H1 (cell line): ENCODE measurements around the gene SATB2. TPM values are rescaled to one million over a fixed set of nuclear protein-coding genes. Genes with fewer than 3 reads are reported as not detected.

Experiments used
- CTCF ChIA-PET: fragments of 300-600 bp; sonication (Branson Sonifier 250); formaldehyde crosslinking; loops from one replicate; lab custom pipeline; 2021; ENCODE audit not compliant: partially characterized antibody; lab: Charles Lee
- POLR2A ChIA-PET: fragments of 300-600 bp; sonication (Branson Sonifier 250); formaldehyde crosslinking; loops from one replicate; lab custom pipeline; 2021; ENCODE audit warnings: inconsistent platforms; ENCODE audit not compliant: partially characterized antibody; lab: Charles Lee
- DNase-seq, 2 experiments: peaks; one replicate each; pipeline versions ENCODE4 v3.0.0 to v3.0.0-alpha.2; 2010 to 2022; ENCODE audit warnings: low spot score in 2 of 2, low read depth in 1 of 2, mixed read lengths in 1 of 2
- FAIRE-seq: peaks from 2 replicates; lab custom pipeline; 2011; peaks lifted over from hg19 to GRCh38; lab: Jason Lieb, UNC
- H2AFZ ChIP-seq: 2 replicates; pipeline ENCODE4 v1.8.1; 2012; ENCODE audit warnings: low read length, inconsistent platforms
- H2AK5ac ChIP-seq: 2 replicates; pipeline ENCODE4 v1.6.1; 2013; ENCODE audit warnings: low read depth, low read length
- H2BK120ac ChIP-seq: replicated peaks from 2 replicates; pipeline ENCODE3; 2013; ENCODE audit warnings: low read depth, low read length, inconsistent platforms
- H2BK12ac ChIP-seq: 2 replicates; pipeline ENCODE4 v1.6.1; 2013; ENCODE audit warnings: low read depth, low read length
- H2BK15ac ChIP-seq: 2 replicates; pipeline ENCODE4 v1.6.1; 2013; ENCODE audit warnings: low read length
- H2BK20ac ChIP-seq: 2 replicates; pipeline ENCODE4 v1.6.1; 2013; ENCODE audit warnings: low read length
- H2BK5ac ChIP-seq: 2 replicates; pipeline ENCODE4 v1.6.1; 2013; ENCODE audit warnings: low read depth, low read length
- H3K14ac ChIP-seq: 2 replicates; pipeline ENCODE4 v1.6.1; 2013; ENCODE audit warnings: inconsistent platforms; ENCODE audit not compliant: insufficient read length
- H3K18ac ChIP-seq: 2 replicates; pipeline ENCODE4 v1.6.1; 2013; ENCODE audit warnings: low read length; ENCODE audit errors: extremely low read depth
- H3K23ac ChIP-seq: 2 replicates; pipeline ENCODE4 v1.6.1; 2013; ENCODE audit warnings: inconsistent platforms; ENCODE audit not compliant: insufficient read length
- H3K23me2 ChIP-seq: 2 replicates; pipeline ENCODE4 v1.6.1; 2013; ENCODE audit warnings: low read depth, low read length
- H3K27ac ChIP-seq: 2 replicates; pipeline ENCODE4 v1.6.1; 2011; ENCODE audit warnings: low read depth, low read length, inconsistent platforms
- H3K27me3 ChIP-seq, 4 experiments: replicated peaks in 1 of 4; 1 replicate in 1 of 4; 2 replicates in 3 of 4; pipeline versions ENCODE4 v1.6.1 to v1.8.1; 2011 to 2013; ENCODE audit warnings: low read length in 3 of 4, mild to moderate bottlenecking in 3 of 4, inconsistent platforms in 2 of 4, mixed read lengths in 2 of 4, moderate library complexity in 1 of 4; ENCODE audit not compliant: control insufficient read depth in 3 of 4, insufficient read depth in 3 of 4; ENCODE audit errors: extremely low read depth in 1 of 4
- H3K36me3 ChIP-seq, 4 experiments: 2 replicates each; pipeline versions ENCODE4 v1.6.1 to v1.8.1; 2011 to 2013; ENCODE audit warnings: mild to moderate bottlenecking in 4 of 4, low read length in 3 of 4, moderate library complexity in 2 of 4, control low read depth in 1 of 4, inconsistent platforms in 1 of 4; ENCODE audit not compliant: insufficient read depth in 4 of 4, control insufficient read depth in 2 of 4
- H3K4ac ChIP-seq: replicated peaks from 2 replicates; pipeline ENCODE3; 2013; ENCODE audit warnings: low read length, low read depth, mixed read lengths, inconsistent platforms; ENCODE audit not compliant: insufficient read length
- H3K4me1 ChIP-seq, 4 experiments: replicated peaks in 1 of 4; 1 replicate in 1 of 4; 2 replicates in 3 of 4; pipeline versions ENCODE4 v1.6.1 to v1.8.1; 2011 to 2013; ENCODE audit warnings: low read length in 3 of 4, inconsistent platforms in 2 of 4, mixed read lengths in 1 of 4; ENCODE audit not compliant: insufficient read depth in 4 of 4, control insufficient read depth in 3 of 4
- H3K4me2 ChIP-seq, 2 experiments: 2 replicates each; pipeline versions ENCODE4 v1.6.1 to v1.8.1; 2011 to 2013; ENCODE audit warnings: low read depth in 2 of 2, low read length in 2 of 2, control low read depth in 1 of 2, inconsistent platforms in 1 of 2, mild to moderate bottlenecking in 1 of 2; ENCODE audit not compliant: insufficient read depth in 1 of 2
- H3K4me3 ChIP-seq, 4 experiments: fragments of 200-600, 300-600 bp in 1 of 4; sonication (generic), shearing (Covaris generic), sonication (Bioruptor Twin) in 1 of 4; 2 replicates each; pipeline versions ENCODE4 v1.5.1 to v1.8.1; 2011 to 2016; ENCODE audit warnings: low read length in 4 of 4, low read depth in 3 of 4, control low read depth in 2 of 4, inconsistent platforms in 2 of 4, mild to moderate bottlenecking in 2 of 4, mixed read lengths in 1 of 4, moderate library complexity in 1 of 4; ENCODE audit not compliant: insufficient read depth in 2 of 4; ENCODE audit errors: extremely low read depth in 1 of 4
- H3K56ac ChIP-seq: replicated peaks from 2 replicates; pipeline ENCODE3; 2013; ENCODE audit warnings: low read depth, mild to moderate bottlenecking, mixed read lengths, low read length, inconsistent platforms; ENCODE audit not compliant: insufficient read length
- H3K79me1 ChIP-seq: 2 replicates; pipeline ENCODE4 v1.6.1; 2013; ENCODE audit warnings: low read depth, low read length, control low read depth
- H3K79me2 ChIP-seq, 2 experiments: 2 replicates each; pipeline versions ENCODE4 v1.6.1 to v1.8.1; 2012 to 2013; ENCODE audit warnings: low read length in 2 of 2, mild to moderate bottlenecking in 2 of 2, inconsistent platforms in 1 of 2; ENCODE audit not compliant: insufficient read depth in 2 of 2, control insufficient read depth in 1 of 2
- H3K9ac ChIP-seq, 4 experiments: replicated peaks in 1 of 4; 1 replicate in 1 of 4; 2 replicates in 3 of 4; pipeline versions ENCODE4 v1.6.1 to v1.8.1; 2011 to 2013; ENCODE audit warnings: low read depth in 3 of 4, low read length in 3 of 4, control low read depth in 2 of 4, mild to moderate bottlenecking in 2 of 4, moderate library complexity in 2 of 4, inconsistent platforms in 1 of 4; ENCODE audit errors: extremely low read depth in 1 of 4
- H3K9me3 ChIP-seq, 2 experiments: 2 replicates each; pipeline versions ENCODE4 v1.6.1 to v1.8.1; 2012 to 2013; ENCODE audit warnings: mild to moderate bottlenecking in 2 of 2, moderate library complexity in 2 of 2, control low read depth in 1 of 2, inconsistent platforms in 1 of 2, low read depth in 1 of 2, low read length in 1 of 2, mixed read lengths in 1 of 2; ENCODE audit not compliant: insufficient read depth in 2 of 2
- H4K20me1 ChIP-seq, 2 experiments: replicated peaks in 1 of 2; 2 replicates each; pipeline versions ENCODE3 to v1.8.1; 2011 to 2013; ENCODE audit warnings: inconsistent platforms in 2 of 2, low read length in 2 of 2, mild to moderate bottlenecking in 1 of 2; ENCODE audit not compliant: insufficient read depth in 2 of 2, control insufficient read depth in 1 of 2
- H4K5ac ChIP-seq: 2 replicates; pipeline ENCODE4 v1.6.1; 2013; ENCODE audit warnings: low read length, low read depth, mixed read lengths, inconsistent platforms; ENCODE audit not compliant: insufficient read length
- H4K8ac ChIP-seq: 2 replicates; pipeline ENCODE4 v1.8.0; 2013; ENCODE audit warnings: mild to moderate bottlenecking, moderate library complexity, low read length, inconsistent platforms; ENCODE audit not compliant: insufficient read depth; ENCODE audit errors: extremely low read depth
- H4K91ac ChIP-seq: replicated peaks from 2 replicates; pipeline ENCODE3; 2013; ENCODE audit warnings: low read length, mixed read lengths, inconsistent platforms; ENCODE audit not compliant: insufficient read length
- ATF2 ChIP-seq: IDR thresholded peaks from 2 replicates; pipeline ENCODE4 v1.6.1; 2012; ENCODE audit warnings: low read length, inconsistent platforms
- E2F6 ChIP-seq: IDR thresholded peaks from 2 replicates; pipeline ENCODE4 v1.6.1; 2012; ENCODE audit warnings: inconsistent platforms
- JUN ChIP-seq: IDR thresholded peaks from 2 replicates; pipeline ENCODE4 v1.6.1; 2011; ENCODE audit warnings: low read depth, mild to moderate bottlenecking, improper control_type of control experiment, low read length
- POLR2A ChIP-seq, 2 experiments: IDR thresholded peaks; 1 replicate in 1 of 2; 2 replicates in 1 of 2; pipeline ENCODE4 v1.6.1; 2011; ENCODE audit warnings: low read depth in 2 of 2, low read length in 2 of 2, mild to moderate bottlenecking in 2 of 2; ENCODE audit errors: control extremely low read depth in 1 of 2
- RXRA ChIP-seq: IDR thresholded peaks from 2 replicates; pipeline ENCODE4 v1.6.1; 2011; ENCODE audit warnings: low read depth, mild to moderate bottlenecking, low read length, moderate library complexity; ENCODE audit not compliant: insufficient read depth
- SAP30 ChIP-seq: fragments of 300-600 bp; sonication (generic); IDR thresholded peaks from 2 replicates; pipeline ENCODE4 v1.7.1; 2012; ENCODE audit warnings: low read length, moderate library complexity, mild to moderate bottlenecking, inconsistent platforms; ENCODE audit not compliant: insufficient read depth, insufficient replicate concordance
- SIN3A ChIP-seq, 2 experiments: IDR thresholded peaks in 1 of 2; conservative IDR thresholded peaks in 1 of 2; 2 replicates each; pipeline ENCODE4 v1.6.1; 2011 to 2012; ENCODE audit warnings: low read length in 2 of 2, improper control_type of control experiment in 1 of 2, low read depth in 1 of 2, mild to moderate bottlenecking in 1 of 2
- USF2 ChIP-seq: IDR thresholded peaks from 2 replicates; pipeline ENCODE4 v1.6.1; 2011; ENCODE audit warnings: low read length, improper control_type of control experiment
- polyA plus RNA-seq, 7 experiments: library from polyadenylated mRNA; depleted of rRNA in 3 of 7; stranded (reverse) in 5 of 7; unstranded in 2 of 7; fragments of >200 nt in 5 of 7; fragments of 200-250 nt in 2 of 7; gene quantifications; 1 replicate in 5 of 7; 2 replicates in 1 of 7; 4 replicates in 1 of 7; pipeline versions ENCODE4 v1.2.1 to v1.2.3, GENCODE V29; 2011 to 2013; ENCODE audit warnings: missing spikeins in 2 of 7, mixed read lengths in 2 of 7
- total RNA-seq: library from RNA; stranded (reverse); fragmentation: NEBNext Ultra II Directional; extraction: Animal tissue kit (Norgen Biotek cat#: 25700); gene quantifications from 2 replicates; pipeline ENCODE4 v1.2.1, GENCODE V29; 2021
- TF ChIP-seq, protein P1 (sequence below): IDR thresholded peaks from 2 replicates; pipeline ENCODE4 v1.6.1; 2011; ENCODE audit warnings: low read depth, mild to moderate bottlenecking, low read length; ENCODE audit not compliant: insufficient read depth

Gene SATB2
- total and polyA plus RNA-seq, 2 of the 8 experiments (the other 6 are each of a cell fraction or from before 2014, with no cell fraction given): 1.3 to 5.7 TPM

DNA sequence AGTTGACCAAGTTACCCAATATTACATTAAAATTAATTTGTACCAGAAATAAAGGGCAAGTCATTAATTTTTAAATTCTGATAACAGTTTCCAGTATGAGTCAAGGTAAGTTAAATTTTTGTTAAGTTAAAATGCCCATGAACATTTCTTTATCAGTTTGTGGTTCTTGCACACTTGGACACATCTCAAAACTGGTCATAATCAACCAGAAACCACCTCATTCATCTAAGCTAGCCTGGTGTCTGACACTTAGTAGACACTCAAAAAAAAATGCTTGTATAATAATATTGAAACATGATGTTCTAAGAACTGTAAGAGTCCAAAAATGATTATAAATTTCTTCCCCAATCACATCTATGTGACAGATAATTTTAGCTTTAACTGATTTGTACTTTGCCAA is 62.4 kb downstream of the SATB2 start:
- no peak overlapping the region for H2BK20ac ChIP-seq
- no peaks in the 10 kb centered on the region for H4K20me1 ChIP-seq
- no peak for DNase-seq
- no peaks in the 10 kb centered on the region for H3K79me1 ChIP-seq
- no peak overlapping the region for H4K8ac ChIP-seq
- no peak overlapping the region for H3K23ac ChIP-seq
- no peaks in the 10 kb centered on the region for H3K23me2 ChIP-seq
- no peak overlapping the region for H3K4me2 ChIP-seq
- no peaks in the 10 kb centered on the region for H3K4me1 ChIP-seq
- FAIRE-seq: no peak
- H3K9ac ChIP-seq: no peak overlapping the region
- no peak overlapping the region for H2BK120ac ChIP-seq
- H3K27me3 ChIP-seq: no peaks in the 10 kb centered on the region
- TF ChIP-seq SAP30: no peak
- TF ChIP-seq POLR2A (IDR thresholded peaks at IDR 0.05; ENCODE audit: control extremely low read depth in 1 of 2, low read depth in 2 of 2, low read length in 2 of 2): no peak
- TF ChIP-seq, protein P1, sequence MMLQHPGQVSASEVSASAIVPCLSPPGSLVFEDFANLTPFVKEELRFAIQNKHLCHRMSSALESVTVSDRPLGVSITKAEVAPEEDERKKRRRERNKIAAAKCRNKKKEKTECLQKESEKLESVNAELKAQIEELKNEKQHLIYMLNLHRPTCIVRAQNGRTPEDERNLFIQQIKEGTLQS: no peak
- TF ChIP-seq JUN: no peak
- no peak for TF ChIP-seq SIN3A (conservative IDR thresholded peaks at IDR 0.05 in 1 of 2, IDR thresholded peaks at IDR 0.05 in 1 of 2; ENCODE audit: low read depth in 1 of 2, low read length in 2 of 2)
- TF ChIP-seq ATF2: no peak
- TF ChIP-seq RXRA: no peak
- TF ChIP-seq USF2: no peak
- no peak for TF ChIP-seq E2F6
- TF ChIP-seq, all 59 proteins: peak for 0
- Histone ChIP-seq H3K36me3 (no peaks in the 10 kb centered on the region), H3K27ac (no peak overlapping the region), H4K5ac (no peak overlapping the region), H3K79me2 (no peaks in the 10 kb centered on the region), H3K4me3 (no peak overlapping the region), H3K14ac (no peak overlapping the region), H2BK5ac (no peak overlapping the region), H3K18ac (no peak overlapping the region), H2BK15ac (no peak overlapping the region), H3K4ac (no peak overlapping the region), H2AK5ac (no peak overlapping the region), H2AFZ (no peak overlapping the region), H2BK12ac (no peak overlapping the region), H4K91ac (no peak overlapping the region), H3K9me3 (no peaks in the 10 kb centered on the region), H3K56ac (no peak overlapping the region)
- POLR2A ChIA-PET: no interaction called here
- CTCF ChIA-PET: interaction anchor here (1.8 kb wide), 1 partner anchor 93 kb away, joined by 4 read pairs; no protein-coding TSS in a partner anchor
